ENCODE data around the gene NNMT. TPM values are rescaled to one million over a fixed set of nuclear protein-coding genes. Genes with fewer than 3 reads are reported as not detected.

Gene NNMT
- total and polyA plus RNA-seq, 2 experiments from 2014 or later, result 150 to 385 TPM

DNA sequence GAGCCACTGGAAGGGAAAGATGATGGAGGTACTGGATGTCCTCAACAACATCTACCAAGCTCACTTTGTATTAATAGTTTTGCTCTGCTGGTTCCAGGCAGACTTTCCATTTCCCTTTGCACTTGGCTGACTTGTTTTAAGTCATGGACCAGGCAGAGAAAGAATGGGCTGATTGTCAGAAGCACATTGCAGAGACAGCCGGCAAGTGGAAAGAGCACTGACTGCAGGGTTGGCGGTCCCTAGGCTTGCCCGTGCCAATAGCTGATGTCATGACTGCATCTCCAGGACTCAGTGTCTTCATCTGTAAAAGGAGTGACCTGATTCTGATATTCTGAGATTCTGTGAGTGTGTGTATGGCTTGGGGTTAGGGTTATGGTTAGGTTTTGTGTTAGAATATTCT, 20.9 kb upstream of the NNMT start:
- Histone ChIP-seq H3K4me3 (no peak overlapping the region), H2AFZ (no peak overlapping the region), H3K4me2 (no peak overlapping the region), H3K9me3 (ENCODE audit: low read depth) (no peaks in the 10 kb centered on the region), H3K9me2 (replicated peaks; ENCODE audit: insufficient read depth) (no peaks in the 10 kb centered on the region), H3K27me3 (peaks cover 4% of the 10 kb centered on the region), H4K20me1 (ENCODE audit: insufficient read depth, poor library complexity, severe bottlenecking) (no peaks in the 10 kb centered on the region), H3K27ac (no peak overlapping the region), H3K79me2 (no peaks in the 10 kb centered on the region), H3K36me3 (replicated peaks; ENCODE audit: insufficient read depth, low read depth) (no peaks in the 10 kb centered on the region), H3K4me1 (ENCODE audit: insufficient read depth) (no peaks in the 10 kb centered on the region)
- DNase-seq (ENCODE audit: low spot score), result no peak
- WGBS (ENCODE audit: low lambda C conversion rate, missing lambda C conversion rate), result 95% methylated on average over 3 of the region's 3 CpGs
- TF ChIP-seq EZH2phosphoT487 (IDR thresholded peaks at IDR 0.05; ENCODE audit: low read depth, severe bottlenecking, unreplicated experiment), result no peak
- TF ChIP-seq, protein P1, sequence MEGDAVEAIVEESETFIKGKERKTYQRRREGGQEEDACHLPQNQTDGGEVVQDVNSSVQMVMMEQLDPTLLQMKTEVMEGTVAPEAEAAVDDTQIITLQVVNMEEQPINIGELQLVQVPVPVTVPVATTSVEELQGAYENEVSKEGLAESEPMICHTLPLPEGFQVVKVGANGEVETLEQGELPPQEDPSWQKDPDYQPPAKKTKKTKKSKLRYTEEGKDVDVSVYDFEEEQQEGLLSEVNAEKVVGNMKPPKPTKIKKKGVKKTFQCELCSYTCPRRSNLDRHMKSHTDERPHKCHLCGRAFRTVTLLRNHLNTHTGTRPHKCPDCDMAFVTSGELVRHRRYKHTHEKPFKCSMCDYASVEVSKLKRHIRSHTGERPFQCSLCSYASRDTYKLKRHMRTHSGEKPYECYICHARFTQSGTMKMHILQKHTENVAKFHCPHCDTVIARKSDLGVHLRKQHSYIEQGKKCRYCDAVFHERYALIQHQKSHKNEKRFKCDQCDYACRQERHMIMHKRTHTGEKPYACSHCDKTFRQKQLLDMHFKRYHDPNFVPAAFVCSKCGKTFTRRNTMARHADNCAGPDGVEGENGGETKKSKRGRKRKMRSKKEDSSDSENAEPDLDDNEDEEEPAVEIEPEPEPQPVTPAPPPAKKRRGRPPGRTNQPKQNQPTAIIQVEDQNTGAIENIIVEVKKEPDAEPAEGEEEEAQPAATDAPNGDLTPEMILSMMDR (IDR thresholded peaks at IDR 0.05; ENCODE audit: poor library complexity), result no peak
- TF ChIP-seq EZH2 (IDR thresholded peaks at IDR 0.05; ENCODE audit: borderline replicate concordance), result no peak

DNA sequence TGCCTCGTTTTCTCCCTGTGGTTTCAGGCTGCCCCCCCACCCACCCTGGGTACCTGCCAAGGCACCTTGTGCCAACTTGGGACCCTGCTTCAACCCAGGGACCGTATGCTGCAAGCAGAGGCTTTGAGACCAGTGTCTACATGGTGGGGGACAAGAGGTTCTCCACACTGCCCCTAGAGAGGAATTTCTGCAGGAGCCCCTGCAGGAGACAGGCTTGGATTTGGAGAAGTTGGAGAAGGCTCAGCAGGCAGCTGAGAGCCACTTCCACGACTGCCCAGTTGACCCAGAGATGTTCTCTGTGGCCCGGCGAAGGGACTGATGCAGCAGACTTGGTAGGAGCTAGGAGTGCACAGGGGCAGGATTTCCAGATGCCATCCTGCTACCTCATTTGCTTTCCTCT, 20.1 kb upstream of the NNMT start:
- no peak for TF ChIP-seq EZH2phosphoT487 (IDR thresholded peaks at IDR 0.05; ENCODE audit: low read depth, severe bottlenecking, unreplicated experiment)
- no peak for TF ChIP-seq EZH2 (IDR thresholded peaks at IDR 0.05; ENCODE audit: borderline replicate concordance)
- TF ChIP-seq, protein P1 (IDR thresholded peaks at IDR 0.05; ENCODE audit: poor library complexity), result no peak
- H3K27me3 ChIP-seq, result peaks cover 4% of the 10 kb centered on the region
- H3K4me2 ChIP-seq, result no peak overlapping the region
- H3K4me3 ChIP-seq, result no peak overlapping the region
- H3K79me2 ChIP-seq, result no peaks in the 10 kb centered on the region
- peaks cover 4% of the 10 kb centered on the region for H3K4me1 ChIP-seq (ENCODE audit: insufficient read depth)
- no peak for DNase-seq (ENCODE audit: low spot score)
- H3K9me2 ChIP-seq (replicated peaks; ENCODE audit: insufficient read depth), result no peaks in the 10 kb centered on the region
- no peak overlapping the region for H3K27ac ChIP-seq
- 69% methylated on average over 5 of the region's 5 CpGs for WGBS (ENCODE audit: low lambda C conversion rate, missing lambda C conversion rate)
- H4K20me1 ChIP-seq (ENCODE audit: insufficient read depth, poor library complexity, severe bottlenecking), result no peaks in the 10 kb centered on the region
- H3K36me3 ChIP-seq (replicated peaks; ENCODE audit: insufficient read depth, low read depth), result no peaks in the 10 kb centered on the region
- H3K9me3 ChIP-seq (ENCODE audit: low read depth), result no peaks in the 10 kb centered on the region
- H2AFZ ChIP-seq, result no peak overlapping the region

DNA sequence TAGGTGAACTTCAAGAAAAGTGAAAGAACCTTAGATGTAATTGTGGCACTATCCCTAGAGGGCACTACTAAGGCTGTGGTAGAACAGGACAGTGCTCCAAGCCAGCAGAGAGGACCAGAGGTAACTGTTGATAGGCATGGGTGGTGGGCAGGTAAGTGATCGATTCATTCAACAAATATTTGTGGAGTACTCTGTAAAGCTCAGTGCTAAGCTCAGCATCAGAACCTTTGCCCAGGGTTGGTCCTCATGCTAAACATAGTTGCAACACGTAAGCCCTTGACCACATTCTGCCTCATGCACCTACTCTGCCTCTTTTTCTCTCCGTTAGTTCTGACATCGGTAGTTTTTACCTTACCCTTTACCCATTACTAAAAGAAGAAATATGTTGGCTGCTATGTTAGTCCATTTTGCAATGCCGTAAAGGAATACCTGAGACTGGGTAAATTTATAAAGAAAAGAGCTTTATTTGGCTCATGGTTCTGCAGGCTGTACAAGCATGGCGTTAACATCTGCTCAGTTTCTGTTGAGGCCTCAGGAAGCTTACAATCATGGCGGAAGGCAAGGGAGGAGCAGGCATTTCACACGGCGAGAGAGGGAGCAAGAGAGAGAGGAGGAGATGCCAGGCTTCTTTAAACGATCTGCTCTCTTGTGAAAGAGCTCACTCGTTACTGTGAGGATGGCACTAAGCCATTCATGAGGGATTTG, 18.4 kb upstream of the NNMT start:
- Histone ChIP-seq H3K4me3 (no peak overlapping the region), H3K36me3 (replicated peaks; ENCODE audit: insufficient read depth, low read depth) (no peaks in the 10 kb centered on the region), H3K9me2 (replicated peaks; ENCODE audit: insufficient read depth) (no peaks in the 10 kb centered on the region), H3K79me2 (no peaks in the 10 kb centered on the region), H2AFZ (no peak overlapping the region), H3K27me3 (peaks cover 4% of the 10 kb centered on the region), H4K20me1 (ENCODE audit: insufficient read depth, poor library complexity, severe bottlenecking) (no peaks in the 10 kb centered on the region), H3K27ac (no peak overlapping the region), H3K4me2 (no peak overlapping the region), H3K4me1 (ENCODE audit: insufficient read depth) (peaks cover 6% of the 10 kb centered on the region), H3K9me3 (ENCODE audit: low read depth) (no peaks in the 10 kb centered on the region)
- 69% methylated on average over 11 of the region's 11 CpGs for WGBS (ENCODE audit: low lambda C conversion rate, missing lambda C conversion rate)
- TF ChIP-seq, protein P1 (IDR thresholded peaks at IDR 0.05; ENCODE audit: poor library complexity), result no peak
- TF ChIP-seq EZH2phosphoT487 (IDR thresholded peaks at IDR 0.05; ENCODE audit: low read depth, severe bottlenecking, unreplicated experiment) (no peak), EZH2 (IDR thresholded peaks at IDR 0.05; ENCODE audit: borderline replicate concordance) (no peak)
- DNase-seq (ENCODE audit: low spot score), result no peak

Measured in hepatocyte (in vitro differentiated cells).